Measurements from ENCODE around the gene FUBP1.
"Not testable (repeated sequence)": the region's sequence is repeated elsewhere in the genome, so short reads cannot be mapped to it uniquely, and the experiment has no call there.

FUBP1 gene

DNA sequence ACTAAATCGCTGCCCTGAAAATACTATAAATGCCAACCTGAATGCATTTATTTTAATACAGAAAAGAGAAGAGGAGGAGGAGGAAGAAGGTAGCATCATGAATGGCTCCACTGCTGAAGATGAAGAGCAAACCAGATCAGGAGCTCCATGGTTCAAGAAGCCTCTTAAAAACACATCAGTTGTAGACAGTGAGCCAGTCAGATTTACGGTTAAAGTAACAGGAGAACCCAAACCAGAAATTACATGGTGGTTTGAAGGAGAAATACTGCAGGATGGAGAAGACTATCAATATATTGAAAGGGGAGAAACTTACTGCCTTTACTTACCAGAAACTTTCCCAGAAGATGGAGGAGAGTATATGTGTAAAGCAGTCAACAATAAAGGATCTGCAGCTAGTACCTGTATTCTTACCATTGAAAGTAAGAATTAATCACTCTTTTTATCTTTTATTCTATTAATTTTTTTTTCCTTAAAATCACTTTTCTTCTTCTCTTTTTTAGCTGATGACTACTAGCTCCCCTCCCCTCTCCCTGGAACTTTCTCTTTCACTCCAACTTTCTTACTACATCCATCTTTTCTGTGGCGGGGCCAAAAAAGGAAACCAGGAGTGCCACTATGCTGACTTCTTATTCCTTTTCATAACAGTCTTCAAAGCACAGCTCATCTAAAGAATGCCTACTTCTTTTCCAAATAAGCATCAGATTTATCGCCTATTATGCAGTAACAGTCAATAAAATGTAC is 36.3 kb downstream of the FUBP1 start:
- DNase-seq, result no peak

- peak in 1 of 2 donors; percentile 15 for DNase-seq
Observed at GRCh38 chr1:77940921-77941570, 37.8 kb downstream of the FUBP1 start.

- no peak for DNase-seq
Observed at GRCh38 chr1:77938651-77939050, 40.2 kb downstream of the FUBP1 start.

DNA sequence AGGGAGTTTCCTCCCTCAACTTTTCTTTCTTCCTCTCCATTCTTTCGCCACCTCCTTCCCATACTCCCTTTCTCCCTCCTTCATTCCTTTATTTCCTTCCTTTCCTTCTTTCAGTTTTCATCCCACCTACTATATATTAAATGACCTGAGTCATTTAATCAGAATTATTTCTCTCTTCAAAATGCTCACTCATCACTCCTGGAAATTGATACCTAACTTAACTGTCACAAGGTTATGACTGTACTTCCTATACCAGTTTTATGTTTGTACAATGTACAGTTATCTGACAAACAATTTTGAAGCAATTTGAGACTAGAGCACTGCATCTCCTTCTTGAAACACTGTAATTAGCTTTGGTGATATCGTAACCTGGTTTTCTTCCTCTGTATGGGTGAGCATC is 49.1 kb downstream of the FUBP1 start:
- no peak for DNase-seq

DNA sequence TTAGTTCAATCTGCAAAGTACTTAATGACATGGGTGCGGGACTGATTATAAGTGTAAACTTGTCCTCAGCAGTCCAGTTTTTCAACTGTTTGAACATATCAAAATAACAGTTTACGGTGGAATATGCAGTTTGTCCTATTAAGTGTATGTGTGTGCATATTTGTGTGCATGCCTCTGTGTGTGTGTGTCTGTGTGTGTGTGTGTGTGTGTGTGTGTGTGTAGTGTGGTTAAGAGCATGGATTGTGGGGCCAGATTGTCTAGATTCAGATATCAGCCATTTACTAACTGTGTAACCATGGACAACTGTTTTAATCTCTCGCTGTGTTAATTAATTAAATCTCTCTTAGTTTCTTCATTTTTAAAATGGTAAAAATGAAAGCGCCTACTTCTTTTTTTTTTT is 51.5 kb downstream of the FUBP1 start:
- DNase-seq, result peak in 1 of 2 donors; percentile 22

GRCh38 chr1:77926561-77927357 is 52.1 kb downstream of the FUBP1 start:
- DNase-seq, result peak; percentile 36 to 75

- DNase-seq, result no peak
Observed at GRCh38 chr1:77925956-77926355, 52.9 kb downstream of the FUBP1 start.

DNA sequence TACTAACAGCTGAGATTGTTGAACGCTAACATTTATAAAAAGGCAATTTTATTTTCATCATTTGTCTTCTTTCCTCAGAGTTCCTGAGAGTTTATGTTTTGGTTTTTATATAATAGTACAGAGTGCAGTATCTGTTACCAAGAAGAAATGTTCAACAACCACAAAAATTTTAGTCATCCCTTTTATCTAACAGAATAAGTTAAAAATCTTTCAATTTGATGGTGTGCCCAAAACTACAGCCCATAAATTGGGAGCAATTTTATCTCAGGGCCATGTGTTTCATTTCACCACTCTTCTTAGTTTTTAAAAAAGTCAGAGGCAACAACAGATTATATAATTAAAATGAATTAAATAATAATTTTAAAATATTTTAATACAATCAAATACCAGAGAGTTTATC is 53.4 kb downstream of the FUBP1 start:
- DNase-seq, result no peak

DNA sequence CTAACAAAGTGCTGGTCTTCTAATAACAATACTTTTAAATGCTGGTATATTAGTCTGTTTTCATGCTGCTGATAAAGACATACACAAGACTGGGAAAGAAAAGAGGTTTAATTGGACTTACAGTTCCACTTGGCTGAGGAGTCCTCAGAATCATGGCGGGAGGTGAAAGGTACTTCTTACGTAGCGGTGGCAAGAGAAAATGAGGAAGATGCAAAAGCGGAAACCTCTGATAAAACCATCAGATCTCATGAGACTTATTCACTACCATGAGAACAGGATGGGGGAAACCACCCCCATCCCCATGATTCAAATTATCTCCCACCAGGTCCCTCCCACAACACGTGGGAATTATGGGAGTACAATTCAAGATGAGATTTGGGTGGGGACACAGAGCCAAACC is 60.0 kb downstream of the FUBP1 start:
- DNase-seq, result not testable (repeated sequence)

- no peak for DNase-seq
Observed at GRCh38 chr1:77910116-77910515, 68.8 kb downstream of the FUBP1 start.

DNA sequence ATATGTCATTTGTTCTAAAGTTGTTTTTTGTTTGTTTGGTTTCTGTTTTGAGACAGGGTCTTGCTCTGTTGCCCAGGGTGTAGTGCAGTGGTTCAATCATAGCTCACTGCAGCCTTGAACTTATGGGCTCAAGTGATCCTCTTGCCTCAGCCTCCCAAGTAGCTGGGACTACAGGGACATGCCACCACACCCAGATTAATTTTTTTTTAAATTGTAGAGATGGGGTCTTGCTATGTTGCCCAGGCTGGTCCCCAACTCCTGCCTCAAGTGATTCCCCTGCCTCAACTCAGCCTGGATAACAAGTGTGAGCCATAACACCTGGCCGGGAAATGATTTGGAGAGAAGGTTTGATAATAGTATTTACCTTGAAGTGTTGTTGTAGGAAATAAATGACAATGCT is 72.2 kb downstream of the FUBP1 start:
- no peak for DNase-seq

DNA sequence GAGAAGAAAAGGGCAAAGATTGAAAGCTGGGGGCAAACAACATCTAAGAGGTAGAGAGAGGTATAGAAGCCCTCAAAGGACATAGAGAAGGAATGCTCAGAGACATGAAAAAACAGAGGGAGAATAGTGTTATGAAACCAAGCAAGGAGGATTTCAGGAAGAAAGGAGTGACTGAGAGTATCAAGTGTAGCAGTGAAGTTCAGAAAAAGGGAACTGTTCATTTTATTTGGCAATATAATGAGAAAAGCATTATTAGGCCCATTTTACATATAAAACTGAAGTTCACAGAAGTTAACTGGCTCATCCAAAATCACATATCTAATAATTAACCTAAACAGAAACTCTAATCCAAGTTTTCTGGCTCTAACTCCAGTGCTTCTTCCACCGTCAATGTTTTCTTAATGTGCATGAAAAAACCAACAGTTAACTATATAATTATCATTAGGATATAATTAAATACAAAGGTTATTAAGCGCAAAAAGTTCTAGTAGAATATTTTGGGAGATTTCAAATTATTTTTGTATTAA is 72.8 kb downstream of the FUBP1 start:
- peak in 1 of 2 donors; percentile 52 for DNase-seq

DNA sequence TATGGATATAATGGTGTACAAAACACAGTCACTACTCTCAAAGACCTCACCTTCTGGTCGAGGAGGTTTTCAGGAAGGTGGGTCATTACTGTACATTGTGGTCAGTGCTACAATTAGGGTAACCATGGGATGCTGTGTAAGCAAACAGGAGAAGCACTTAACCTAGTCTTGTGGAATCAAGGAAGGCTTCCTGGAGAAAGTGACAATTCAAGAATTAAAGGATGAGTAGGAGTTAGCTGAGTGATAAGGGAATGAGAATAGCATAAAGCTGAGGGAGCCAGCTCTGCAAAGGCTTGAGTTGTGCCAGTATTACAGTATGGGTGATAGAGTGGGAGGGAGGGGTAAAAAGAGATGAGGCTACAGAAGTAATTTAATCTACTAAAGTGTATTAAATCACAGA is 73.3 kb downstream of the FUBP1 start:
- no peak for DNase-seq

- no peak for DNase-seq
Observed at GRCh38 chr1:77900687-77901293, 78.1 kb downstream of the FUBP1 start.

DNA sequence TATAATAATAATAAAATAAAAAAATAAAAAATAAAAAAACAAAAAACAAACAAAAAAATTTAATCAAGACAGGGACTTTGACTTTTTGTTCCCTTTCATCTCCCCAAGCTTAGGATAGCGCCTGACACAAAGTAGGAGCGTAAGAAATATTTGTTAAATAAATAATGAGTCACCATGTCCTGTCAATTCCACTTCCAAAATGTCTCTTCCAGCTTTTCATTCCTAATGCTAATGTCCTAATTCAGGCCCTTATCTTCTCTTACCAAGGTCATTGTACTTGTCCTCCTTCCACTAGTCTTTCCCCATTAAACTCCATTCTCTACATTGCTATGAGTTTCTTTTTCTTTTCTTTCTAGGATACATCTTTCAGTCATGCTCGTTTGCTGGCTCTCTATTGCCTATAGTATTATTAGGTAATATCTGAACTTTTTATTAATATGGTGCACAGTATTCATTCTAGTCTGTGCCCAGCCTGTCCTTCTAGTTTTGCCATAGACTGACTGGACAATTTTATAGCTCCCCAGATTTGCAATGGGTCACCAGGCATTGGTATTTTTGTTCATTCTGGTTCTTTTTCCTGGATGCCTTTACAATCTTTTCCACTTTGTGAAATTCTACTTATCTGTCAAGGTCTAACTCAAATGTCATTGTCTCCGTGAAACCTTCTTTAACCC is 79.1 kb downstream of the FUBP1 start:
- DNase-seq, result no peak
